DND-41 (cell line): Measurements from ENCODE around the gene DMKN.

Experiments
- ATAC-seq: fragments of 200-7000 bp; cut with Tn5 transposase; 3 replicates; pipeline ENCODE4 v1.9.1; 2021; ENCODE audit warnings: low read depth; ENCODE audit not compliant: insufficient read depth
- DNase-seq: peaks from one replicate; pipeline ENCODE4 v3.0.0-alpha.2; 2020
- H2AFZ ChIP-seq: 2 replicates; pipeline ENCODE4 v1.6.0; 2012; ENCODE audit warnings: low read depth, low read length
- H3K27ac ChIP-seq: 2 replicates; pipeline ENCODE4 v1.5.1; 2012; ENCODE audit warnings: low read length, inconsistent platforms
- H3K27me3 ChIP-seq: fragments of 200-600 bp; sonication (generic); 2 replicates; pipeline ENCODE4 v1.6.0; 2012; ENCODE audit warnings: low read length, mild to moderate bottlenecking, inconsistent platforms; ENCODE audit not compliant: insufficient read depth, poor library complexity
- H3K36me3 ChIP-seq: 2 replicates; pipeline ENCODE4 v1.5.1; 2012; ENCODE audit warnings: low read length, inconsistent platforms; ENCODE audit not compliant: insufficient read depth
- H3K4me1 ChIP-seq: 2 replicates; pipeline ENCODE4 v1.5.1; 2012; ENCODE audit warnings: mild to moderate bottlenecking, low read length; ENCODE audit not compliant: insufficient read depth
- H3K4me2 ChIP-seq: 2 replicates; pipeline ENCODE4 v1.6.0; 2012; ENCODE audit warnings: mild to moderate bottlenecking, moderate library complexity, low read length, inconsistent platforms; ENCODE audit not compliant: insufficient read depth
- H3K4me3 ChIP-seq, 2 experiments: fragments of 200-600 bp in 1 of 2; shearing (Covaris generic) in 1 of 2; 2 replicates each; pipeline ENCODE4 v1.5.1; 2012 to 2016; ENCODE audit warnings: inconsistent platforms in 2 of 2, low read length in 2 of 2, mild to moderate bottlenecking in 2 of 2, low read depth in 1 of 2, moderate library complexity in 1 of 2
- H3K79me2 ChIP-seq: 2 replicates; pipeline ENCODE4 v1.6.0; 2012; ENCODE audit warnings: low read length, inconsistent platforms; ENCODE audit not compliant: insufficient read depth
- H3K9ac ChIP-seq: 2 replicates; pipeline ENCODE4 v1.6.0; 2012; ENCODE audit warnings: low read depth, mild to moderate bottlenecking, inconsistent platforms, low read length, moderate library complexity
- H3K9me3 ChIP-seq: 2 replicates; pipeline ENCODE4 v1.5.1; 2012; ENCODE audit warnings: low read length, moderate library complexity, mild to moderate bottlenecking, inconsistent platforms; ENCODE audit not compliant: insufficient read depth, severe bottlenecking
- H4K20me1 ChIP-seq: 2 replicates; pipeline ENCODE4 v1.6.0; 2012; ENCODE audit warnings: low read length; ENCODE audit not compliant: insufficient read depth
- CTCF ChIP-seq: IDR thresholded peaks from 2 replicates; pipeline ENCODE4 v1.5.1; 2012; ENCODE audit warnings: borderline replicate concordance, low read length, moderate library complexity, mild to moderate bottlenecking; ENCODE audit not compliant: poor library complexity, severe bottlenecking; ENCODE audit errors: extremely low read depth
- EZH2 ChIP-seq: IDR thresholded peaks from 3 replicates; pipeline ENCODE4 v1.6.1; 2012; ENCODE audit warnings: borderline replicate concordance, low read depth, mild to moderate bottlenecking, moderate library complexity, low read length, inconsistent platforms; ENCODE audit not compliant: severe bottlenecking

DMKN gene

GRCh38 chr19:35551091-35551810 lies 37.8 kb upstream of the DMKN start:
- Histone ChIP-seq H3K9ac (no peak overlapping the region), H2AFZ (no peak overlapping the region), H3K4me2 (no peak overlapping the region), H3K27me3 (no peaks in the 10 kb centered on the region), H4K20me1 (peaks cover 16% of the 10 kb centered on the region; the same call in 1 of the 2 replicates), H3K9me3 (no peaks in the 10 kb centered on the region), H3K4me1 (peaks cover 14% of the 10 kb centered on the region), H3K4me3 (no peak overlapping the region), H3K79me2 (peaks cover 13% of the 10 kb centered on the region), H3K27ac (no peak overlapping the region), H3K36me3 (peaks cover 26% of the 10 kb centered on the region)
- ATAC-seq (no peak), DNase-seq (no peak)
- no peak for TF ChIP-seq EZH2
- no peak for TF ChIP-seq CTCF

GRCh38 chr19:35549879-35550523 lies 36.6 kb upstream of the DMKN start:
- no peaks in the 10 kb centered on the region for H3K27me3 ChIP-seq
- no peak overlapping the region for H3K4me2 ChIP-seq
- H3K4me3 ChIP-seq: no peak overlapping the region
- no peak for TF ChIP-seq EZH2
- H3K9ac ChIP-seq: no peak overlapping the region
- peaks cover 17% of the 10 kb centered on the region for H3K4me1 ChIP-seq
- H2AFZ ChIP-seq: no peak overlapping the region
- ATAC-seq (no peak), DNase-seq (no peak)
- H3K27ac ChIP-seq: no peak overlapping the region
- peaks cover 26% of the 10 kb centered on the region for H3K36me3 ChIP-seq
- peaks cover 23% of the 10 kb centered on the region for H3K79me2 ChIP-seq
- peaks cover 13% of the 10 kb centered on the region; the same call in 1 of the 2 replicates for H4K20me1 ChIP-seq
- no peaks in the 10 kb centered on the region for H3K9me3 ChIP-seq

GRCh38 chr19:35549174-35549788 lies 35.8 kb upstream of the DMKN start:
- peak; percentile 63 for DNase-seq

More at GRCh38 chr19:35549174-35549788, 35.8 kb upstream of the DMKN start:
- Histone ChIP-seq H3K36me3 (peaks cover 26% of the 10 kb centered on the region), H3K4me2 (no peak overlapping the region), H3K27ac (no peak overlapping the region), H4K20me1 (peaks cover 12% of the 10 kb centered on the region; the same call in 1 of the 2 replicates), H3K4me3 (no peak overlapping the region), H3K4me1 (peaks cover 24% of the 10 kb centered on the region), H3K9ac (no peak overlapping the region), H3K79me2 (peaks cover 26% of the 10 kb centered on the region), H2AFZ (no peak overlapping the region), H3K9me3 (no peaks in the 10 kb centered on the region), H3K27me3 (no peaks in the 10 kb centered on the region)
- ATAC-seq: peak; percentile 49; the same call in 2 of the 3 replicates
- TF ChIP-seq EZH2 (no peak), CTCF (peak; percentile 92)
